ENCODE results near the gene ADAM12. TPM values are rescaled to one million over a fixed set of nuclear protein-coding genes. Genes with fewer than 3 reads are reported as not detected.

Gene ADAM12
- total RNA-seq, 4 donors from 2014 or later = 0.78 to 10.5 (median 1.2) TPM

GRCh38 chr10:126214021-126214420 lies 174.3 kb downstream of the ADAM12 start:
- Histone ChIP-seq H3K4me1 (peaks cover 0 to 12% (median 0%) of the 10 kb centered on the region in 4 donors), H3K27ac (no peak overlapping the region), H3K27me3 (no peaks in the 10 kb centered on the region), H3K9me3 (no peaks in the 10 kb centered on the region), H3K36me3 (no peaks in the 10 kb centered on the region), H3K4me3 (no peak overlapping the region)
- no peak for TF ChIP-seq EP300 (IDR thresholded peaks at IDR 0.05)
- TF ChIP-seq CTCF (IDR thresholded peaks at IDR 0.05) = no peak
- TF ChIP-seq POLR2A (IDR thresholded peaks at IDR 0.05) = no peak
- WGBS, 2 donors = 56 to 57% methylated on average over 6 of the region's 6 CpGs
- DNase-seq (ENCODE audit: low spot score in 2 of 2) = no peak

- H3K4me3 ChIP-seq = no peak overlapping the region
- no peaks in the 10 kb centered on the region for H3K36me3 ChIP-seq
- H3K27me3 ChIP-seq = no peaks in the 10 kb centered on the region
- peaks cover 0 to 12% (median 0%) of the 10 kb centered on the region in 4 donors for H3K4me1 ChIP-seq
- no peak overlapping the region for H3K27ac ChIP-seq
- 92 to 98% methylated on average over 2 of the region's 2 CpGs for WGBS, 2 donors
- H3K9me3 ChIP-seq = no peaks in the 10 kb centered on the region
- no peak for TF ChIP-seq CTCF (IDR thresholded peaks at IDR 0.05)
- no peak for TF ChIP-seq POLR2A (IDR thresholded peaks at IDR 0.05)
- no peak for TF ChIP-seq EP300 (IDR thresholded peaks at IDR 0.05)
- no peak for DNase-seq (ENCODE audit: low spot score in 2 of 2)
These were observed 175.5 kb downstream of the ADAM12 start for GRCh38 chr10:126212738-126213137.

GRCh38 chr10:126210051-126210651 lies 178.1 kb downstream of the ADAM12 start:
- no peak for DNase-seq (ENCODE audit: low spot score in 2 of 2)
- WGBS, 2 donors = 81 to 89% methylated on average over 10 of the region's 10 CpGs

GRCh38 chr10:126209451-126209850 lies 178.8 kb downstream of the ADAM12 start:
- Histone ChIP-seq H3K27me3 (no peaks in the 10 kb centered on the region), H3K4me1 (no peaks in the 10 kb centered on the region), H3K36me3 (no peaks in the 10 kb centered on the region), H3K9me3 (no peaks in the 10 kb centered on the region), H3K4me3 (no peak overlapping the region), H3K27ac (no peak overlapping the region)
- WGBS, 2 donors = 33 to 36% methylated on average over 4 of the region's 4 CpGs
- TF ChIP-seq EP300 (IDR thresholded peaks at IDR 0.05) (no peak), CTCF (IDR thresholded peaks at IDR 0.05) (no peak), POLR2A (IDR thresholded peaks at IDR 0.05) (no peak)
- no peak for DNase-seq (ENCODE audit: low spot score in 2 of 2)

More at GRCh38 chr10:126210051-126210651, 178.1 kb downstream of the ADAM12 start:
- TF ChIP-seq EP300 (IDR thresholded peaks at IDR 0.05) = no peak
- TF ChIP-seq CTCF (IDR thresholded peaks at IDR 0.05) = no peak
- no peak for TF ChIP-seq POLR2A (IDR thresholded peaks at IDR 0.05)
- H3K36me3 ChIP-seq = no peaks in the 10 kb centered on the region
- H3K4me3 ChIP-seq = no peak overlapping the region
- H3K27me3 ChIP-seq = no peaks in the 10 kb centered on the region
- no peaks in the 10 kb centered on the region for H3K4me1 ChIP-seq
- H3K27ac ChIP-seq = no peak overlapping the region
- H3K9me3 ChIP-seq = no peaks in the 10 kb centered on the region

- DNase-seq (ENCODE audit: low spot score in 2 of 2) = no peak
- H3K27ac ChIP-seq = no peak overlapping the region
- no peaks in the 10 kb centered on the region for H3K9me3 ChIP-seq
- no peak overlapping the region for H3K4me3 ChIP-seq
- 32 to 38% methylated on average over 4 of the region's 4 CpGs for WGBS, 2 donors
- H3K27me3 ChIP-seq = no peaks in the 10 kb centered on the region
- H3K36me3 ChIP-seq = no peaks in the 10 kb centered on the region
- no peak for TF ChIP-seq POLR2A (IDR thresholded peaks at IDR 0.05)
- TF ChIP-seq CTCF (IDR thresholded peaks at IDR 0.05) = no peak
- no peak for TF ChIP-seq EP300 (IDR thresholded peaks at IDR 0.05)
- no peaks in the 10 kb centered on the region for H3K4me1 ChIP-seq
These were observed 179.5 kb downstream of the ADAM12 start for GRCh38 chr10:126208726-126209302.
